ENCODE measurements around the gene ECM1.

DNA sequence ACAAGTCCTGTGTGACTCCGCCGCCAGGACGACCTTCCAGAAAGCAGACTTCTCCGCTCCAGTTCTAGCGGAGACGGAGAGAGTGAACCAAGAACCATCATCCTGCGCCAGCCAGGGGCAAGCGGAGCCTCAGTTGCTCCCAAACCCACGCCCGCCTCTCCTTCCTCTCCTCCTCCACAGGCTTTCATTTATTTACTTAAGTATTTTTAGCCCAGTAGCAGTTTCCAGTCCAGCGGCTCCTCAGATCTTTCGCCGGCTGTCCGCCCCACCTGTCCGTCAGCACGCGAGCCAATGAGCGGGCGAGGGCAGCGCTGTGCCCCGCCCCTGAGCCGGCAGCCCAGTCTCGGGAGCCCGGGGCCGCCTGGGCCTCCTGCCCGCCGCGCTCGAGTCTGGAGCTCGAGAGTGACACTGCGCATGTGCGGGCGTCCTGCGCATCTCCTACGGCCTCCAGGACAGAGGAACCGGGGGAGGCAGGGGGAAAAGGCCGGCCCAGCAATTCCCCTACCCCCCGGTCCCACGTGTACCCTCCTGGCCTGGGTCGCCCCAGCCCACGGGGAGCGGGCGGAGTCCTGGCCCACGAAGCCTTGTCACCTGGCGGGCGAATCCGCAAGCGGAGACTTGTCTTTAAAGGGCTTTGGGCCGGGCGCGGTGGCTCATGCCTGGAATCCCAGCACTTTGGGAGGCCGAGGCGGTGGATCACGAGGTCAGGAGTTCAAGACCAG is 7.6 kb downstream of the ECM1 start, which contains the start of gene FALEC:
- TF ChIP-seq, protein P1, sequence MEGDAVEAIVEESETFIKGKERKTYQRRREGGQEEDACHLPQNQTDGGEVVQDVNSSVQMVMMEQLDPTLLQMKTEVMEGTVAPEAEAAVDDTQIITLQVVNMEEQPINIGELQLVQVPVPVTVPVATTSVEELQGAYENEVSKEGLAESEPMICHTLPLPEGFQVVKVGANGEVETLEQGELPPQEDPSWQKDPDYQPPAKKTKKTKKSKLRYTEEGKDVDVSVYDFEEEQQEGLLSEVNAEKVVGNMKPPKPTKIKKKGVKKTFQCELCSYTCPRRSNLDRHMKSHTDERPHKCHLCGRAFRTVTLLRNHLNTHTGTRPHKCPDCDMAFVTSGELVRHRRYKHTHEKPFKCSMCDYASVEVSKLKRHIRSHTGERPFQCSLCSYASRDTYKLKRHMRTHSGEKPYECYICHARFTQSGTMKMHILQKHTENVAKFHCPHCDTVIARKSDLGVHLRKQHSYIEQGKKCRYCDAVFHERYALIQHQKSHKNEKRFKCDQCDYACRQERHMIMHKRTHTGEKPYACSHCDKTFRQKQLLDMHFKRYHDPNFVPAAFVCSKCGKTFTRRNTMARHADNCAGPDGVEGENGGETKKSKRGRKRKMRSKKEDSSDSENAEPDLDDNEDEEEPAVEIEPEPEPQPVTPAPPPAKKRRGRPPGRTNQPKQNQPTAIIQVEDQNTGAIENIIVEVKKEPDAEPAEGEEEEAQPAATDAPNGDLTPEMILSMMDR (IDR thresholded peaks at IDR 0.05), result no peak
- no peak for TF ChIP-seq ZFX (IDR thresholded peaks at IDR 0.05; ENCODE audit: borderline replicate concordance)

All from 22Rv1 (cell line).